ENCODE results near the gene TMEM94. TPM values are rescaled to one million over a fixed set of nuclear protein-coding genes. Genes with fewer than 3 reads are reported as not detected.

Gene TMEM94
- total RNA-seq, 1 experiment from 2014 or later = 67.0 TPM

DNA sequence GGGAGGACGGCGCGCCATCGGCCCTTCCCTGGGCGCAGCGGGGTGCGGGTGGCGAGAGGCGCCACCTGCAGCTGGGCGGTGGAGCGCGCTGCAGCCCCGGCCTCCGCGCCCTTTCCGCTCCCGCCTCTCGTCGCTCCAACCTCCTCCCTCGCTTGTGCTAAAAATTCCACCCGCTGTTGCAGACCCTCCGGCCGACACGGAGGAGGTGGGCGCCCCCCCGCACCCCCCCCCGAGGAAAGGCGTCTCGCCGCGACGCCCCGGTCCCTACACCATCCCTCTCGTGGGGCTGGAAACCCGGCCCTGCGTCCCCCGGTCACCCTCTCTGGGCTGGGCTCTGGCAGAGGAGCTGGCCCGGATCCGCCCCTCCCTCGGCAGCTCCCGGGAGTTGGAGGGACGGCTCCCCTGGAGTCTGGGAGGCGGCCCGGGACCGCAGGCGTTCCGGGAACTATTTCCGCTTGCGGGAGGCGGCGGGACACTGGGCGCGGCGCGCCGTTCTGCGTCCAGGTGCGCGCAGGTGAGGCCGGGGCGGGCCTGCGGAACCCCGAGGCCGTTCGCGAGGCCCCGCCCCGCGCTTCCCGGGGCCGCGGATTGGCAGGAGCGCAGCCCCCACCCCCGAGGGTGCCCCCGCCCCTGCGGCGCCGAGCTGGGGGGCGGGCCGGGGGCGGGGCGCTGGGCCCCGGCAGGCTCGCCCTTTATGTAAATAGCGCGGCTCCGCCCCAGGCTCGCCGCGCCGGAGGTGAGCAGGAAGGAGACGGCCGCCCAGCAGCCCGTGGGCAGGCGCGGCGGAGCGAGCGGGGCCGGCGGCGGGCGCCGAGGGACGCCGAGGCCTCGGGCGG, 68.8 kb downstream of the TMEM94 start, which contains the start of gene LLGL2:
LLGL2 (plus strand) TSS at position 728 of the 836 bp plus-strand sequence. CDS start 17,730 bp downstream, outside the sequence.
- Histone ChIP-seq H3K27me3 (replicated peaks; ENCODE audit: insufficient read depth, low read depth, low read length, poor library complexity) (no peaks in the 10 kb centered on the region), H3K27ac (ENCODE audit: low read depth, low read length, poor library complexity, severe bottlenecking) (peak within 1 kb of the TSS; percentile 74), H3K9me3 (ENCODE audit: low read depth, low read length, poor library complexity, severe bottlenecking) (no peaks in the 10 kb centered on the region), H3K4me1 (ENCODE audit: insufficient read depth, low read length, poor library complexity, severe bottlenecking) (peaks cover 12% of the 10 kb centered on the region), H3K36me3 (ENCODE audit: insufficient read depth, low read length, poor library complexity, severe bottlenecking) (peaks cover 9% of the 10 kb centered on the region), H3K4me3 (ENCODE audit: low read depth, low read length, poor library complexity, severe bottlenecking) (peak within 1 kb of the TSS; percentile 83)
- ChIA-PET POLR2A (ENCODE audit: low non-redundant PET) (interaction anchor here (0.6 to 0.7 kb wide), 3 partner anchors 69 to 455 kb away, joined by 4 to 15 read pairs (median 5); partner anchors contain the start of gene TMEM94), CTCF (interaction anchor here (0.6 to 1.2 kb wide), 8 partner anchors 9 to 598 kb away, joined by 3 to 12 read pairs (median 6); partner anchors contain the start of gene TSEN54)
- peak; percentile 92 for DNase-seq (ENCODE audit: low spot score)
- intact Hi-C loops (cut with micrococcal nuclease; ENCODE audit: unreplicated experiment) = no loop called here
- no TSS peak for BruUV-seq (replicated peaks)
- no peak for TF ChIP-seq EZH2 (IDR thresholded peaks at IDR 0.05; ENCODE audit: borderline replicate concordance, low read depth, low read length, poor library complexity, severe bottlenecking)
- TF ChIP-seq, protein P1, sequence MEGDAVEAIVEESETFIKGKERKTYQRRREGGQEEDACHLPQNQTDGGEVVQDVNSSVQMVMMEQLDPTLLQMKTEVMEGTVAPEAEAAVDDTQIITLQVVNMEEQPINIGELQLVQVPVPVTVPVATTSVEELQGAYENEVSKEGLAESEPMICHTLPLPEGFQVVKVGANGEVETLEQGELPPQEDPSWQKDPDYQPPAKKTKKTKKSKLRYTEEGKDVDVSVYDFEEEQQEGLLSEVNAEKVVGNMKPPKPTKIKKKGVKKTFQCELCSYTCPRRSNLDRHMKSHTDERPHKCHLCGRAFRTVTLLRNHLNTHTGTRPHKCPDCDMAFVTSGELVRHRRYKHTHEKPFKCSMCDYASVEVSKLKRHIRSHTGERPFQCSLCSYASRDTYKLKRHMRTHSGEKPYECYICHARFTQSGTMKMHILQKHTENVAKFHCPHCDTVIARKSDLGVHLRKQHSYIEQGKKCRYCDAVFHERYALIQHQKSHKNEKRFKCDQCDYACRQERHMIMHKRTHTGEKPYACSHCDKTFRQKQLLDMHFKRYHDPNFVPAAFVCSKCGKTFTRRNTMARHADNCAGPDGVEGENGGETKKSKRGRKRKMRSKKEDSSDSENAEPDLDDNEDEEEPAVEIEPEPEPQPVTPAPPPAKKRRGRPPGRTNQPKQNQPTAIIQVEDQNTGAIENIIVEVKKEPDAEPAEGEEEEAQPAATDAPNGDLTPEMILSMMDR (conservative IDR thresholded peaks at IDR 0.05; ENCODE audit: low read depth, low read length) = peak; percentile 43; the same call in 1 of the 2 replicates

DNA sequence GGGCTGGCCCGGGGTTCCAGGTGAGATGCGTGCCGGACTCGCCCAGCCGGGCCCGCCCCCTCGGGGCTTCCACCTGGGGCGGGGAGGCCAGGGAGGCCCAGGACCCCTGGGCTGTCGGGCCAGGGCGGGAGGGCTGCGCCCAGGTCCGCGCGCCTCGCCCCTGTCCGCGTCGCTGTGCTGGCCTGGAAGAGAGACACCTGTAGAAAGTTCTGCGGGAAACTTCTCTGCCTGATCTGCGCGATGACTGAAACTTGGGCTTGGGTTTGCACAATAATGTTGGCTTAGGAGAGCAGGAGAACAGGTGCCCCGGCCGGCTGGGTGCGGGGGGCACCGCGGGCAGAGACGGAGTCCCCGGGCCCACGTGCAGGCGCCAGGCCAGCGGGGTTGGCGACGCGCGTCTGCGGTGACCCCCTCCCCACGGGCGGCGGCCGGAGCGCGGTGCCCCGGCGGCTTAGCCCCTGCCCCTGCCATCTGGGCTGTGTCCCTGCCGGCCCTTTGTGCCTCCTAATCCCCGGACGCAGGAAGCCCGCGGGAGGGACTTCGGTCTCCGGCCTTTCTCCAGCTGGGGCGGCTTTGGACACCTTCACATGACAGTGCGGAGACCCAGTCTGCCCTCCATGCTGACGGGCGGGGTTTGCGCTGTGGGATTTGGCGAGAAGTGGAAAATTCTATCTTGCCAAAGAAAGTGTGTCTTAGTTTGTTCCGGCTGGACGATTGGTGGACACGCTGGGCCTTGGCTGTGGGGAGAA, 69.5 kb downstream of the TMEM94 start:
- DNase-seq (ENCODE audit: low spot score) = no peak
- H3K9me3 ChIP-seq (ENCODE audit: low read depth, low read length, poor library complexity, severe bottlenecking) = no peaks in the 10 kb centered on the region
- ChIA-PET CTCF (interaction anchor here (1.2 kb wide), 1 partner anchor 10 kb away, joined by 12 read pairs; the partner anchor contains the start of gene TSEN54), POLR2A (ENCODE audit: low non-redundant PET) (interaction anchor here (0.7 kb wide), 1 partner anchor 436 kb away, joined by 5 read pairs; no protein-coding TSS in a partner anchor)
- peaks cover 12% of the 10 kb centered on the region for H3K4me1 ChIP-seq (ENCODE audit: insufficient read depth, low read length, poor library complexity, severe bottlenecking)
- no peaks in the 10 kb centered on the region for H3K27me3 ChIP-seq (replicated peaks; ENCODE audit: insufficient read depth, low read depth, low read length, poor library complexity)
- peak overlapping the region; percentile 83 for H3K4me3 ChIP-seq (ENCODE audit: low read depth, low read length, poor library complexity, severe bottlenecking)
- TF ChIP-seq EZH2 (IDR thresholded peaks at IDR 0.05; ENCODE audit: borderline replicate concordance, low read depth, low read length, poor library complexity, severe bottlenecking) = no peak
- TF ChIP-seq, protein P1 (conservative IDR thresholded peaks at IDR 0.05; ENCODE audit: low read depth, low read length) = no peak
- no TSS peak for BruUV-seq (replicated peaks)
- peak overlapping the region; percentile 17 for H3K27ac ChIP-seq (ENCODE audit: low read depth, low read length, poor library complexity, severe bottlenecking)
- intact Hi-C loops (cut with micrococcal nuclease; ENCODE audit: unreplicated experiment) = no loop called here
- peaks cover 9% of the 10 kb centered on the region for H3K36me3 ChIP-seq (ENCODE audit: insufficient read depth, low read length, poor library complexity, severe bottlenecking)

DNA sequence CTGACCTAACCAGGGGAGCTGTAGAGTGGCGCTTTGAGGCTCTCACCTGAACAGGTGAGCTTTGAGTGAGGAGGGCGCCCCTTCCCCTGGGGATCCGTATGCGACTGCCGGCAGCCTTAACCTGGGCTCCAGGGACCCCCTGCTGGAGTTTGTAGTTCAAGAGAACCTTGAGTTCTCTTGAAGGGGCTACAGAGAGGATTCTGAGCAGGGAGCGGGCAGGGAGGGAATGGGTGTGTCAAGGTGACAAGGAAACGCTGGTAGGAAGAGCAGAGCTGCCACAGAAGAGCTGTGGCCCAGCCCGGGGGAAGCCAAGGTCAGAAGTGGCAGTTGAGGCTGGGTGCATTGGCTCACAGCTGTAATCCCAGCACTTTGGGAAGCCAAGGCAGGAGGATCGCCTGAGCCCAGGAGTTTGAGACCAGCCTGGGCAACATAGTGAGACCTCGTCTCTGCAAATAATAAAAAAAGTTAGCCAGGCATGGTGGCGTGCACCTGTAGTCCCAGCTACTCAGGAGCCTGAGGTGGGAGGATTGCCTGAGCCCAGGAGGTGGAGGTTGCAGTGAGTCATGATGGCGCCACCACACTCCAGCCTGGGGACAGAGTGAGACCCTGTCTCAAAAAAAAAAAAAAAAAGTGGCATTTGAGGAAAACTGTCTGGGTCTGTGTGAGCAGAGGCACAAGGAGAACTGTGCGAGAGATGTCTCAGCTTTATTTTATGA, 70.3 kb downstream of the TMEM94 start:
- peaks cover 12% of the 10 kb centered on the region for H3K4me1 ChIP-seq (ENCODE audit: insufficient read depth, low read length, poor library complexity, severe bottlenecking)
- BruUV-seq (replicated peaks) = no TSS peak
- ChIA-PET CTCF (no interaction called here), POLR2A (ENCODE audit: low non-redundant PET) (no interaction called here)
- no peak for DNase-seq (ENCODE audit: low spot score)
- H3K27me3 ChIP-seq (replicated peaks; ENCODE audit: insufficient read depth, low read depth, low read length, poor library complexity) = no peaks in the 10 kb centered on the region
- H3K9me3 ChIP-seq (ENCODE audit: low read depth, low read length, poor library complexity, severe bottlenecking) = no peaks in the 10 kb centered on the region
- TF ChIP-seq EZH2 (IDR thresholded peaks at IDR 0.05; ENCODE audit: borderline replicate concordance, low read depth, low read length, poor library complexity, severe bottlenecking) = no peak
- TF ChIP-seq, protein P1 (conservative IDR thresholded peaks at IDR 0.05; ENCODE audit: low read depth, low read length) = no peak
- intact Hi-C loops (cut with micrococcal nuclease; ENCODE audit: unreplicated experiment) = no loop called here
- H3K27ac ChIP-seq (ENCODE audit: low read depth, low read length, poor library complexity, severe bottlenecking) = no peak overlapping the region
- peak overlapping the region; percentile 83 for H3K4me3 ChIP-seq (ENCODE audit: low read depth, low read length, poor library complexity, severe bottlenecking)
- peaks cover 5% of the 10 kb centered on the region for H3K36me3 ChIP-seq (ENCODE audit: insufficient read depth, low read length, poor library complexity, severe bottlenecking)

Measured in A673 (cell line).